HepG2 (cell line): ENCODE data around the gene RPTOR. TPM values are rescaled to one million over a fixed set of nuclear protein-coding genes. Genes with fewer than 3 reads are reported as not detected.

Source experiments
- ATAD3A ChIP-seq: sonication (generic); formaldehyde crosslinking; IDR thresholded peaks from 2 replicates; pipeline ENCODE4 v1.4.0; 2020; ENCODE audit warnings: missing genetic modification reagents
- CHD4 ChIP-seq: fragments of 200-600 bp; sonication (generic); IDR thresholded peaks from 2 replicates; pipeline ENCODE4 v1.7.0; 2017; ENCODE audit warnings: mild to moderate bottlenecking, low read length, borderline replicate concordance
- ERF ChIP-seq: IDR thresholded peaks from 2 replicates; pipeline ENCODE4 v1.6.1; 2018; ENCODE audit warnings: missing biosample characterization, missing genetic modification reagents
- HNF4A ChIP-seq: sonication (generic); formaldehyde crosslinking; IDR thresholded peaks from 2 replicates; pipeline ENCODE4 v1.4.0; 2020; ENCODE audit warnings: missing genetic modification reagents
- HOXD1 ChIP-seq: sonication (generic); formaldehyde crosslinking; IDR thresholded peaks from 2 replicates; pipeline ENCODE4 v1.5.0; 2020; ENCODE audit warnings: missing genetic modification reagents
- KDM5B ChIP-seq: sonication (generic); formaldehyde crosslinking; IDR thresholded peaks from 2 replicates; pipeline ENCODE4 v1.4.0; 2020; ENCODE audit warnings: missing genetic modification reagents, mild to moderate bottlenecking, borderline replicate concordance
- MLLT10 ChIP-seq: sonication (generic); formaldehyde crosslinking; IDR thresholded peaks from 2 replicates; pipeline ENCODE4 v1.4.0; 2020; ENCODE audit warnings: missing genetic modification reagents
- RARA ChIP-seq: IDR thresholded peaks from 2 replicates; pipeline ENCODE4 v1.6.1; 2016; ENCODE audit warnings: missing genetic modification reagents, missing compliant biosample characterization
- REPIN1 ChIP-seq: sonication (generic); formaldehyde crosslinking; IDR thresholded peaks from 2 replicates; pipeline ENCODE4 v1.8.0; 2022; ENCODE audit warnings: missing genetic modification reagents, low read depth, mild to moderate bottlenecking, borderline replicate concordance
- TOE1 ChIP-seq: sonication (generic); formaldehyde crosslinking; IDR thresholded peaks from 2 replicates; pipeline ENCODE4 v1.4.0; 2020; ENCODE audit warnings: mild to moderate bottlenecking, missing genetic modification reagents
- ZMAT3 ChIP-seq: sonication (generic); formaldehyde crosslinking; conservative IDR thresholded peaks from 2 replicates; pipeline ENCODE4 v1.7.0; 2021; ENCODE audit warnings: missing genetic modification reagents
- ZNF160 ChIP-seq: sonication (generic); formaldehyde crosslinking; IDR thresholded peaks from 2 replicates; pipeline ENCODE4 v1.8.0; 2022; ENCODE audit warnings: mild to moderate bottlenecking, inconsistent platforms, missing genetic modification reagents
- ZNF234 ChIP-seq: sonication (generic); formaldehyde crosslinking; conservative IDR thresholded peaks from 2 replicates; pipeline ENCODE4 v1.5.1; 2020; ENCODE audit warnings: mild to moderate bottlenecking, missing genetic modification reagents
- ZNF350 ChIP-seq: sonication (generic); formaldehyde crosslinking; IDR thresholded peaks from 2 replicates; pipeline ENCODE4 v1.4.0; 2020; ENCODE audit warnings: mild to moderate bottlenecking, low read depth, missing genetic modification reagents, borderline replicate concordance
- ZNF605 ChIP-seq: sonication (generic); formaldehyde crosslinking; IDR thresholded peaks from 2 replicates; pipeline ENCODE4 v1.8.0; 2022; ENCODE audit warnings: mild to moderate bottlenecking, missing genetic modification reagents
- ZNF788 ChIP-seq: sonication (generic); formaldehyde crosslinking; IDR thresholded peaks from 2 replicates; pipeline ENCODE4 v1.5.0; 2020; ENCODE audit warnings: mild to moderate bottlenecking, missing genetic modification reagents, borderline replicate concordance
- polyA plus RNA-seq, 8 experiments: library from polyadenylated mRNA; depleted of rRNA in 3 of 8; stranded (reverse) in 7 of 8; unstranded in 1 of 8; fragments of >200 nt; fragmentation: Illumina TruSeq in 4 of 8; extraction: Trizol in 4 of 8; gene quantifications; 2 replicates each; pipeline versions ENCODE4 v1.2.1 to v1.2.3, GENCODE V29; 2011 to 2016; ENCODE audit warnings: low read depth in 4 of 8, missing spikeins in 1 of 8, mixed read lengths in 1 of 8; ENCODE audit not compliant: insufficient read depth in 1 of 8
- total RNA-seq, 5 experiments: library from RNA; depleted of rRNA; stranded (reverse); fragments of >200 nt; fragmentation: Illumina TruSeq; extraction: Trizol; gene quantifications; 2 replicates each; pipeline ENCODE4 v1.2.3, GENCODE V29; 2016; ENCODE audit warnings: low read depth in 1 of 5
- TF ChIP-seq, protein P1 (sequence below): IDR thresholded peaks from 2 replicates; pipeline ENCODE4 v1.6.1; 2016; ENCODE audit warnings: control low read depth
- TF ChIP-seq, protein P2 (sequence below), 2 experiments: sonication (generic) in 1 of 2; formaldehyde crosslinking in 1 of 2; IDR thresholded peaks; 2 replicates each; pipeline versions ENCODE4 v1.5.1 to v1.6.1; 2011 to 2020; ENCODE audit warnings: borderline replicate concordance in 1 of 2, low read depth in 1 of 2, low read length in 1 of 2, mild to moderate bottlenecking in 1 of 2, missing genetic modification reagents in 1 of 2, moderate library complexity in 1 of 2
- TF ChIP-seq, protein P3 (sequence below): sonication (generic); formaldehyde crosslinking; IDR thresholded peaks from 2 replicates; pipeline ENCODE4 v1.9.0; 2022; ENCODE audit warnings: missing genetic modification reagents, mild to moderate bottlenecking, borderline replicate concordance
- TF ChIP-seq, protein P4 (sequence below): sonication (generic); formaldehyde crosslinking; IDR thresholded peaks from 2 replicates; pipeline ENCODE4 v1.4.0; 2020; ENCODE audit warnings: missing genetic modification reagents, mild to moderate bottlenecking, borderline replicate concordance
- TF ChIP-seq, protein P5 (sequence below): sonication (generic); formaldehyde crosslinking; IDR thresholded peaks from 2 replicates; pipeline ENCODE4 v1.5.0; 2020; ENCODE audit warnings: mild to moderate bottlenecking, missing genetic modification reagents

Gene RPTOR
- total and polyA plus RNA-seq, 2 of the 13 experiments (the other 11 are each of a cell fraction or from before 2014, with no cell fraction given): 6.6 to 25.3 TPM

DNA sequence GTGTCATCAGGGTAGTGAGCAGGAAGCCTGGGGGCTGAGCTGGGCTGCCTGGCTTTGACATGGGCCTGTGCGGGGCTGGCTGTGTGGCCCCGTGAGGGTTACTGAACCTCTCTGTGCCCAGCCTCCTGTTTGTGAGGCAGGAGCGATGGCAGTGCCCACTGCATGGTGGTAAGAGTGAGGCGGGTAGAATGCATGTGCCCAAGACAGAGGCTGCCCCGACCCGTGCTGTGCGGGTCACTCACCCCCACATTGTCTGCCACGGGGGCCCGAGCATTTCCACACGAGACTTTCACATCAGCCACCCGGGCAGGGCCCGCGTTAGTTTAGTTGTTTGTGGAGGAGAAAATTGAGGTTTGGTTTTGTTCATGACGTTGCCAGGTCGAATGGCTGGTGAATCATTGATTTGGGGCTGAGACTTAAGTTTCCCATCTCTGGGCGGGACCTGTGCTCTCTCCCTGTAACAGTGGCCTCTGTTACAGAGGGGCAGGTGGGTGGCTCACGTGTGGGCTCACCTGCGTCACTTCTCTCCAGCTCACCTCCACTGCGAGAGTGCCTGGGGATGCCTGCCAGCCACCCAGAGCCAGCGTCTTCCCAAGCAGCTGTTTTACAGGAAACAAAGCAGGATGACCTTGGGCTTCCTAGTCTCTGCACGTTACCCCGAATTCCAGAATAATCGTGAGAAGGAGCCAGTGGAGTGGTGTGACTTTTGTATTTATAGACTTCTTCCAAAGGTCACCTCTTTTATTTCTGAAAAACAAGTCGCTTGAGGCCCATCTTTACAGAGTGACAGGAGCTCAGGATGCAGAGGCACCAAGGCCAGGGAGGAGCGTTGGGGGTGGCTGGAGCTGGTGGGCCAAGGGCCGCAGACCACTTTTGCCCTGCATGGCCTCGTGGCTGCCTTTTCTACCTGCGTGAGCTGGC lies 150.6 kb downstream of the RPTOR start (continued):
- TF ChIP-seq, protein P1, sequence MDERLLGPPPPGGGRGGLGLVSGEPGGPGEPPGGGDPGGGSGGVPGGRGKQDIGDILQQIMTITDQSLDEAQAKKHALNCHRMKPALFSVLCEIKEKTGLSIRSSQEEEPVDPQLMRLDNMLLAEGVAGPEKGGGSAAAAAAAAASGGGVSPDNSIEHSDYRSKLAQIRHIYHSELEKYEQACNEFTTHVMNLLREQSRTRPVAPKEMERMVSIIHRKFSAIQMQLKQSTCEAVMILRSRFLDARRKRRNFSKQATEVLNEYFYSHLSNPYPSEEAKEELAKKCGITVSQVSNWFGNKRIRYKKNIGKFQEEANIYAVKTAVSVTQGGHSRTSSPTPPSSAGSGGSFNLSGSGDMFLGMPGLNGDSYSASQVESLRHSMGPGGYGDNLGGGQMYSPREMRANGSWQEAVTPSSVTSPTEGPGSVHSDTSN: no peak
- TF ChIP-seq ZNF788 (CRISPR knock-in tag): 0 out of 2 replicates have a peak, but pooled peaks have one; percentile 20
- no peak; the same call in 1 of the 2 replicates for TF ChIP-seq RARA (CRISPR knock-in tag)
- no peak for TF ChIP-seq REPIN1
- no peak for TF ChIP-seq TOE1 (CRISPR knock-in tag)
- TF ChIP-seq HNF4A (CRISPR knock-in tag): peak; percentile 58; the same call in 1 of the 2 replicates
- TF ChIP-seq, protein P2, sequence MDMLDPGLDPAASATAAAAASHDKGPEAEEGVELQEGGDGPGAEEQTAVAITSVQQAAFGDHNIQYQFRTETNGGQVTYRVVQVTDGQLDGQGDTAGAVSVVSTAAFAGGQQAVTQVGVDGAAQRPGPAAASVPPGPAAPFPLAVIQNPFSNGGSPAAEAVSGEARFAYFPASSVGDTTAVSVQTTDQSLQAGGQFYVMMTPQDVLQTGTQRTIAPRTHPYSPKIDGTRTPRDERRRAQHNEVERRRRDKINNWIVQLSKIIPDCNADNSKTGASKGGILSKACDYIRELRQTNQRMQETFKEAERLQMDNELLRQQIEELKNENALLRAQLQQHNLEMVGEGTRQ (IDR thresholded peaks at IDR 0.05; ENCODE audit: low read depth, low read length): no peak
- TF ChIP-seq, protein P2 (CRISPR knock-in tag; IDR thresholded peaks at IDR 0.05; ENCODE audit: borderline replicate concordance): no peak
- TF ChIP-seq ZMAT3 (CRISPR knock-in tag): no peak
- no peak for TF ChIP-seq HOXD1
- TF ChIP-seq ATAD3A (CRISPR knock-in tag): no peak
- TF ChIP-seq ZNF160: no peak
- TF ChIP-seq, protein P3, sequence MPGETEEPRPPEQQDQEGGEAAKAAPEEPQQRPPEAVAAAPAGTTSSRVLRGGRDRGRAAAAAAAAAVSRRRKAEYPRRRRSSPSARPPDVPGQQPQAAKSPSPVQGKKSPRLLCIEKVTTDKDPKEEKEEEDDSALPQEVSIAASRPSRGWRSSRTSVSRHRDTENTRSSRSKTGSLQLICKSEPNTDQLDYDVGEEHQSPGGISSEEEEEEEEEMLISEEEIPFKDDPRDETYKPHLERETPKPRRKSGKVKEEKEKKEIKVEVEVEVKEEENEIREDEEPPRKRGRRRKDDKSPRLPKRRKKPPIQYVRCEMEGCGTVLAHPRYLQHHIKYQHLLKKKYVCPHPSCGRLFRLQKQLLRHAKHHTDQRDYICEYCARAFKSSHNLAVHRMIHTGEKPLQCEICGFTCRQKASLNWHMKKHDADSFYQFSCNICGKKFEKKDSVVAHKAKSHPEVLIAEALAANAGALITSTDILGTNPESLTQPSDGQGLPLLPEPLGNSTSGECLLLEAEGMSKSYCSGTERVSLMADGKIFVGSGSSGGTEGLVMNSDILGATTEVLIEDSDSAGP (CRISPR knock-in tag): no peak
- TF ChIP-seq ERF (CRISPR knock-in tag): peak; percentile 47; the same call in 1 of the 2 replicates
- TF ChIP-seq MLLT10: no peak
- TF ChIP-seq ZNF350: peak; percentile 15; the same call in 1 of the 2 replicates
- TF ChIP-seq, protein P4, sequence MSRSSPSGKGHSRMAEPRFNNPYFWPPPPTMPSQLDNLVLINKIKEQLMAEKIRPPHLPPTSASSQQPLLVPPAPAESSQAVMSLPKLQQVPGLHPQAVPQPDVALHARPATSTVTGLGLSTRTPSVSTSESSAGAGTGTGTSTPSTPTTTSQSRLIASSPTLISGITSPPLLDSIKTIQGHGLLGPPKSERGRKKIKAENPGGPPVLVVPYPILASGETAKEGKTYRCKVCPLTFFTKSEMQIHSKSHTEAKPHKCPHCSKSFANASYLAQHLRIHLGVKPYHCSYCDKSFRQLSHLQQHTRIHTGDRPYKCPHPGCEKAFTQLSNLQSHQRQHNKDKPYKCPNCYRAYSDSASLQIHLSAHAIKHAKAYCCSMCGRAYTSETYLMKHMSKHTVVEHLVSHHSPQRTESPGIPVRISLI (CRISPR knock-in tag): no peak
- TF ChIP-seq CHD4: no peak
- TF ChIP-seq ZNF234 (CRISPR knock-in tag): no peak
- 0 out of 2 replicates have a peak, but pooled peaks have one; percentile 19 for TF ChIP-seq ZNF605 (CRISPR knock-in tag)
- TF ChIP-seq, protein P5, sequence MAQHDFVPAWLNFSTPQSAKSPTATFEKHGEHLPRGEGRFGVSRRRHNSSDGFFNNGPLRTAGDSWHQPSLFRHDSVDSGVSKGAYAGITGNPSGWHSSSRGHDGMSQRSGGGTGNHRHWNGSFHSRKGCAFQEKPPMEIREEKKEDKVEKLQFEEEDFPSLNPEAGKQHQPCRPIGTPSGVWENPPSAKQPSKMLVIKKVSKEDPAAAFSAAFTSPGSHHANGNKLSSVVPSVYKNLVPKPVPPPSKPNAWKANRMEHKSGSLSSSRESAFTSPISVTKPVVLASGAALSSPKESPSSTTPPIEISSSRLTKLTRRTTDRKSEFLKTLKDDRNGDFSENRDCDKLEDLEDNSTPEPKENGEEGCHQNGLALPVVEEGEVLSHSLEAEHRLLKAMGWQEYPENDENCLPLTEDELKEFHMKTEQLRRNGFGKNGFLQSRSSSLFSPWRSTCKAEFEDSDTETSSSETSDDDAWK (CRISPR knock-in tag): no peak
- TF ChIP-seq KDM5B (CRISPR knock-in tag): no peak
